Endometrial microvascular endothelial cells (primary cell): Measurements from ENCODE around the gene JAML. TPM values are rescaled to one million over a fixed set of nuclear protein-coding genes. Genes with fewer than 3 reads are reported as not detected.

Source experiments
- in situ Hi-C: cut with HindIII; loops from 2 replicates; pipeline ENCODE4 v1.10.0; 2017; ENCODE audit warnings: low sequenced_read_pairs, low pct_unique_long_range_greater_than_20kb; ENCODE audit errors: inconsistent ontology term
- total RNA-seq: library from RNA; depleted of rRNA; stranded (reverse); fragments of >200 nt; gene quantifications from one replicate; pipeline ENCODE4 v1.2.3, GENCODE V29; 2015; ENCODE audit errors: inconsistent ontology term

The JAML gene
- total RNA-seq, 1 donor from 2014 or later: not detected

DNA sequence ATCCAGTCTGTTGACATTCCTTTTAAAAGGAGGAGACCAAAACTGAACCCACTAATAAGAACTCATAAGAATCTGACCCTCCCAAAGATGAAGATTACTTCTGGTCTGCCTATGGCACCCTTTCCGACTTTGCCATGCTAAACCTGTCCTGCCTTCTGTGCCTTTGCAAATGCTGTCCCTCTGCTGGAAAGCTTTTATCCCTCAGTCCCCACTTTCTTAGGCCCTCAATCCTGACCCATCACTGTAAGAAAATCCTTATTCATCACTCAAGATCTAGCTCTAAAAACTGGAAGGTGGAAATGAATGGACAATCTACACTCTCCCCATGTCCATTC lies 16.9 kb upstream of the JAML start:
- in situ Hi-C loops: no loop called here

DNA sequence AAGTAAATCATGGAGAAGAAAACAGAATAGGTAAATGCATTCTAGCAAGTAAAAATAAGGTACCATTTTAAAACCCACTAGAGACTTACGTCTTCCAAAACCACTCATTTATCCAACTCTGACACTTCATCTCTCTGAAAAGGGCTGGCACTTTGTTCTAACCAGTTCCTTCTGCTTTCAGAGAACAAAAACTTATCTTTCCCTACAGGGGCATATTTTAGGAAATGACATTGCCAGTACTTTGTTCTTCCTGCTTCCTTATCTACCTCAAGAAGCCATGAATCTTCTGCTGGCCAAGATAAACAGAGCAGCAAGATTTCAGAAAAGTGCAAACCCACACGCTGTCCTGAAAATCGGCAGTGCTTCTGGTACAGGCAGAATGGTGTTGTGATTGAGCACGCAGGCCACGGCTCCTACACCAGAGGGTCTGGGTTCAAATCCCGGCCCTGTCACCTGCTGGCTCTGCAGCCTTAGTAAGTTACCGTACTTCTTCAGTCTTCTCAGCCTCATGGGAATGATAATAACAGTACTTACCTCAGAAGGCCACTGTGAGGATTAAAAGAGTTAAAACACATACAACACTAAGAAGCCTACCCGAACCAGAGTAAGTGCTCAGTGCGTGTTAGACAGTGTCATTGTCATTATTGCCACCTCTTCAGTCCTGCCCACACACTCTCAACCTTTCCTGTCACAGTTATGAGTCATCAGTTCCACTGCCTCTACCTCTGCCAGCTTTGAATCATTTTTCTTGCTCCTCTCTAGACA lies 16.4 kb upstream of the JAML start:
- in situ Hi-C loops: no loop called here

DNA sequence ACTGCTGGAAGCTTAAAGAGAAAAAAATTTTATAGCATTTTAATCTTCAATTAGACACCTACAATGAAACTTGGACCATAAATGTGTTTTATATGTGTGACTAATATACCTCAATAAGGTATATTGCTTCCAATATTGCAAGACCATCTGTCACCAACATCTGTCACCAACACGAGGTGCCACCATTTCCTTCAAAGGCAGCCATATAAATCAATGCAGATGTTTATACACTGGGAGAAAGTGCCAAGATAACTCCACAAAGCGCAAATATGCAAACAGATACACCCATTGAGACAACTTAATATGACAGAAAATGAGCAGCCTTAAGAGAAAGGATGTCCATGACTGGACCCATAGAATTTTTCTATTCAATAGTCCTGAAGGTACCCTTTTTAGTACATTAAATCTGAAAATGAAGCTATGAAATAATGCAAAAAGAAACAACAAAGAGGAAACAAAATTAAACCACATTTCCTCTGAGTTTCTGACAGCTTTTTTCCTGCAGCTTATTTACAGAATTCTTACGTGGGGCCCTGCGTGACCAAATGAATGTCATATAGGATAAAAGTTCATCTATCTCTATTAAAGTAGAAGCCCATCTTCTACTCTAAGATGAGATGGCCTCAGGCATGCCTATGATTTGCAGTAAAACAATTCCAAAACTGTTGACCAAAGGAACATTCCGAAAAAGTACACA lies 14.8 kb upstream of the JAML start:
- in situ Hi-C loops: no loop called here

DNA sequence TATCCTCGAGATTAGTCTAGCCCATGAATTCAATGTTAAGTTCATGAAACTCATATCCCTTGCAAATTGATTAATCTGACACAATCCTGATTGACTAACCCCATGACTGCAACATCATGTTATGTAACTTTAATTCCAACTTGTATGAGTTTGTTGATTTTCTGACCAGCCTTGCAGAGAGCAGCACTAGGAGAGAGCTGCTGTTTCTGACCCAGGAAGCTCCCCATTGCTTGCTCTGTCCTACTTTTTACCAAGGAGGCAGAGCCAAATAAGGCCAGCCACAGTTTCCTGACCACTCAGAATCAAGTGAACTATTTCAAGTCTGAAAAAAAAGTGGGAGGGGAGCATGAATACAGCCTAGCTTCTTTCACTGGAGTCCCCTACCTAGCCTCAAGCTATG lies 14.1 kb upstream of the JAML start:
- in situ Hi-C loops: no loop called here

DNA sequence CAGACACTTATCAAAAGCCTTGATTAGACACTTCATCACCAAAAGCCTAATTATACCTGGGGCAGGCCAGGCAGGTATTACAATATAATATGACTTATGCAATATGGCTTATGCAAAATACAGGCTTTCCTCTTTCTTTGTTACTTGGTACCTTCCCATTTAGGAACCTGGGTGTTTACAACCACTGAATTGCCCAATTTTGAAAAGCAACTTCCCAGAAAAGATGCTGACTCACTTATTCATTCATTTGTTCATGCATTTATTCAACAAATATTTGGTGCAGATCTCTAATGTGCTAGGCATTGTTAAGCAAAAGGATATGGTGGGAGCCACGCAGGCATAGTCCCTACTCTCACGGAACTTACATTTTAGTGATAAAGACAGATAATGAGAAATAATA lies 13.6 kb upstream of the JAML start:
- in situ Hi-C loops: no loop called here

DNA sequence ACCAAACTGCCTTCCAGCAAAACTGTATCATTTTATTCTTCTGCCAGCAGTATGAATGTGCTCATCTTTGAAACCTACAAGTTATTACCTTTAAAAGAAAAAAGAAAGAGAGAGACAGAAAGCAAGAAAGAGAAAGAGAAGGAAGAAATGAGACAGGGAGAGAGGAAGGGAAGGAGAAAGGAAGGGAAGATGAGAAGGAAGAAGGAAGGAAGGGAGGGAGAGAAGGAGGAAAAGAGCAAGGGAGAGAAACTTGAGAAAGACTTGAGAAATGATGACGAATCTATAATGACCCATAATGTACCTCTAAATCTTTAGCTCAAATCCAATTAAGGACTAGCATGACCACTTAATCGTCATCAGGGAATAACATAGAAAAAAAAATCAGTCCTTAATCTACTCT lies 11.4 kb upstream of the JAML start:
- in situ Hi-C loops: no loop called here

DNA sequence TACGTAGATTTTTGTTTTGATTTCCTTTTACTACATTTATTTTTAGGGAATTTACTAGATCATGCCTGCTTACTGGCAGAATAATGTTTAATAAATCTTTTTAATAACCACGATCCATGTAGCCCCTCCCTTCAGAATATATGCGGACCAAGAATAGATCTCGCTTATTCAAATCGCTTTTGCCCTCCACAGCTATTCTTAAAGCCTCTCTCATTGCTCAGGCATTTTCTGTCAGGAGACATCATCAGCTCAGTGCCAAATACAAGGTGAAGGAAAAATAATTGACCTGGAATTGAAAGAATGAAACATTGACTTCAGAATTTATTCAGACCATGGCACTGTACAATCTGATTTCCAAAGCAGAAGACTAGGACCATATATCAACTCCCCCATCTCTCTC lies 10.0 kb upstream of the JAML start:
- in situ Hi-C loops: no loop called here

DNA sequence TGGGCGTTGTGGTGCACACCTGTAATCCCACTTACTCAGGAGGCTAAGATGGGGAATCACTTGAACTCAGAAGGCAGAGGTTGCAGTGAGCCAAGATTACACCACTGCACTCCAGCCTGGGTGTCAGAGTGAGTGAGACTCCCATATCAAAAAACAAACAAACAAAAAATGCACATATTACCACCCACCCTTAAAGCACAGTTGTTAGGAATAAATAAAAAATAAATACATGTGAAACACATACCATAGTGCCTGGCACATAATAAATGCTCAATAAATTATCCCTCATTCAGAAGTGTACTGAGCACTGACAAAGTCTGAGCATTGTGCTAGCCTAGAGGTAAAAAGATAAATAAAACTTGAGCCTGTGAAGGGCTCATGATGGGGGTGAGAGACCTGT lies 9.0 kb upstream of the JAML start:
- in situ Hi-C loops: no loop called here

DNA sequence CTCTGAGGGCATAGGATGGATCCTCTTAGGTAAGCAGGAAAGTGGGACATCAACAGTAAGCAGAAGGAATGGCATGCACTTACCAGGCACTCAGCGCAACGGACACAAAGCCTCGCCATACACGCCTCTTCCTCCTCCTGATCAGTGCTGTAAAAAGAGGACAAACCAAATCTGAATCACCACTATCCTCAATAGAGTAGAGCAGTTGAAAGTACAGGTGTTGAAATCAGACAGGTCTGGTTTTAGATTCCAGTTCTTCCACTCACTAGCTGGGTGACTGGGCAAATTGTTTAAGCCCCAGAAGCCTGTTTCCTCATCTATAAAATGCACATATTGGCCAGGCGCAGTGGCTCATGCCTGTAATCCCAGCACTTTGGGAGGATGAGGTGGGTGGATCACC lies 8.6 kb upstream of the JAML start:
- in situ Hi-C loops: no loop called here

DNA sequence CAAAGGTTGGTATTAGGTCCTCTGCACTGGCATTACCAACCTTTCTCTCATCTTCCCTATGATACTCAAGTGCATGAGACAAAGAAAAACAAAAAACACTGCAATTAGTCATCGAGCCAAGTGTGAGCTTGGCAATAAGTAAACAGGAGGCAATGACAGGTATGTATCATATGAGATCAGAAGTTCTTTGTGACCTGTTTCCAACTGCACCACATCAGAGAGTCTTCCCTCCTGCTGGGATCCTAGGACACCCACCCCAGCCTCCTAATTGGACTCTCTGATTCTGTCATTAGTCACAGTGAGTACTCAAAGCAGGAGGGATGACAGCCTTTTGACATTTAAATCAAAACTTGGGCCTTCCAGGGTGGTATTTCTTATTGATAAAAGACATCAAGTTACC lies 7.8 kb upstream of the JAML start:
- in situ Hi-C loops: no loop called here

DNA sequence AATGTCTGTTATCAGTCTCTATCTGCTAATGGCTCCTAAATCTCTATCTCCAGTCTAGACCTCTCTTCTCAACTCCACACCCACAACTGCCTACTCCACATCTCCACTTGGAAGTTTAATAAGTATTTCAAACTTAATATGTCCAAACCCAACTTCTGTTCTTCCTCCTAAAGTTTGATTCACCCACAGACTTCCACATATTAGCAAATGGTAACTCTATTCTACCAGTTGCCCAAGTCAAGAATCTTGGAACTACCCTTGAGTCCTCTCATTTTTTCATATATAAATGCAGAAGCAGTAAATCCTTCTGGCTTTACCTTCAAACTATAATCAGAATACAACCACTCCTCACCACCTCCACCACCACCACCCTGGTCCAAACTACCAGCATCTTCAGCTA lies 6.7 kb upstream of the JAML start:
- in situ Hi-C loops: no loop called here

DNA sequence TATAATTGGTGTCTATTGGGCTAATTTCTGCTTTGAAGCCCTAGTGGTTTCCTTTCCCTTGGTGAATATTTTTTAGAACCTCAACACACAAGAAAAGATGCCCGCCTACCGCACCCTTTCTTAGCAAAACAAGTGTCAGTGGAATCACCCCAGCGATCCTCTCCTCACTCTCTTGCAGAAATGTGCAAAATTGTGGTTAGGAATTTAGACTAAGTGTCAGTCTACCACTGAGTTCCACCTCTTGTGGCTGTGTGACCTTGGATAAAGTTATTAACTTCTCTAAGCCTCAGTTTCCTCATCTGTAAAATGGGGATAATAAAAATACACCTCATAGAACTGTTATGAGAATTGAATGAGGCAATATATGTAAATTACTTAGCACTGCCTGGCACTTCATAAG lies 5.3 kb upstream of the JAML start:
- in situ Hi-C loops: no loop called here

DNA sequence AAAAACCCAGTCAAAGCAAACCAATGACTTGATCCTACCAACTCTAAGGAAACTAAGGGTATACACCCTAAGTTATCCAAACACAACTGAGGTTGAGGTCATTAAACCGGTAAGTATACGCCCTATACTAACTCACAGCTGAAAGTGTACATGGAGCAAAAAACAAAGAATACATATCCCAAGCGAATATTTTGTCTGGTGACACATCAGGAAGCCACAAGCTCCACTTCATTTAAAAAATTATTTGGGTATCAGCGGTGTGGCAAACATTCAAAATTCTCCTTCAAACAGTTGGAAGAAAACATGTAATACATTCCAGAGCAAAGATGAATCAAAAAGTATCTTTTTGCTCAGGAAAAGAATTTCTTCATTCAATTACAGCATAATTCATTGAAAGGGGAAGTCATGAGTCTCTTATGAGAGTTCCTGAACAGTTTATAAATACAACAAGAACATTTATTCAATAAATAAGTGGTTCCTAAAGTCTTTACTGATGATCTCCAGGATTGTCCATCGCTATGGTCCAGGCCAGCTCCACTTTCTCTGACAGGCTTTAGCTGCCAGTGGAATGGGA lies 4.5 kb upstream of the JAML start:
- in situ Hi-C loops: no loop called here

DNA sequence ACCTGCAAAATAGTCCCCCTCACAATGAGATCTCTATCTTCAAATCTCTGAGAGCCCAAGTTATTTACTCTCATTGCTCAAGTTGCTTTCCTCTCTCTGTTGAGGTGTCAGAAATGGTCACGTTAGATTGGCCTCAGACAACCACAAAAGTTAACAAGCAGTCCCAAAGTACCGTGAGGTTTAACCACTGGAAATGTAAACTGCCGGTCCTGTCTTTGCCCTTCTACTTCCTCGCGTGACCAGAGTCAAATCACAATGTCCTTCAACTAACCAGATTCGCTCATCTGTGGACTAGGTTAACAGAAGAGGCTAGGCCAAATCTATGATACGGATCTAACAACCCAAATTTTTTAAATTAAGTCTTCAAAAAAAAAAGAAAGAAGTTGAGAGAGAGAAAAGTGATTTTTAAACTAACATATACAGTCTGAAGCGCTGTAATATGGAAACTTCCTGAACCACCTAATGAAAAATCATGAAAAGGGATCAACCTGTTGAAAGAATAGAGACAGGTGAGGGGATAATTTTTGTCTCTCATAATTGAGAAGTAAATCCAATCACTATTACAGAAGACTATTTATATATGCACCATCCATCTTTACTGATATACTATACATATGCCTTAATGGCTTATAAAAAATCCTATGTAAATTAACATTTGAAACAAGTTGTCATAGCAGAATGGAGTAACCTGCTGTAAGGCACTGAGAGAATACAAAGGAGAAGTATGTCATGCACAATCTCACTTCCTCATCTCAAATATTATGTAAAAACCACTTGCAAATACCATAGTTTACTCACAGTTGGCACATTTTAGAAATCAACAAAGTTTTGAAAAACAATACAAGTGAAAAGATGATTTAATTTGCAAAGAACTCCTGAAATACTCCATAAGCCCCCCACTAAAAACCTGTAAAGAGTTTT lies 3.3 kb upstream of the JAML start:
- in situ Hi-C loops: no loop called here

DNA sequence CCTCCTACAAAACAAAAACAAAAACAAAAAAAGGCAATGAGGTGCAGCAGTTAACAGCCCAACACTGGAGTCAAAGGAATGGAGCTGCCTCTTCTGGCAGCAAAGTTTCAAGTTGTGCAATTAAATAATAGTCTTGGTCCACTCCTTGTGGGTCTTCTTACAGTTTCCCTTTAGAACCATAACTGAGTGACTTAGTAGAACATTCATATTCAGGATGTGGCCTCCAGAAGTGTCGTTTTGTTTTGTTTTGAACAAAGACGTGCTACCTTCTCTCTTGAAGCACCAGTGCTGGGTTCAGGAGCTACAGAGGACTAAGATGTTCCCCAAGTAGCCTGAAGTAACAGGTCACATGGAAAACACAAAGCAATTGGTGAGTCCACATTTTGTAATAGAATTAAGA lies 2.0 kb upstream of the JAML start:
- in situ Hi-C loops: no loop called here

DNA sequence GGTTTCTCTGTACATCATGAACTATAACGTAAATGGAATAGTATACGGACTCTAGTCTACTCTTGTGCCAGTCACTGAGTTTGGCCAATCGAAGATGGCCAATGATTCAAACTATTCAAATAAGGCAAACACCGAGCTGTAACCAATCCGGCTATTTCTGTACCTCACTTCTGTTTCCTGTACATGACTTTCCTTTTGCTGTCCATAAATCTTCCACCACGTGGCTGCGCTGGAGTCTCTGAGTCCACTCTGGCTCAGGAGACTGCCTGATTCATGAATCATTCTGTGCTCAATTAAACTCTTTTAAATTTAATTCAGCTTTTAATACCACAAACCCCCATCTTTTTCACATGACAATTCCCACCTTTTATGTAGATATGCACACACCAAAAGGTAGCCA lies 1.5 kb upstream of the JAML start:
- in situ Hi-C loops: no loop called here

DNA sequence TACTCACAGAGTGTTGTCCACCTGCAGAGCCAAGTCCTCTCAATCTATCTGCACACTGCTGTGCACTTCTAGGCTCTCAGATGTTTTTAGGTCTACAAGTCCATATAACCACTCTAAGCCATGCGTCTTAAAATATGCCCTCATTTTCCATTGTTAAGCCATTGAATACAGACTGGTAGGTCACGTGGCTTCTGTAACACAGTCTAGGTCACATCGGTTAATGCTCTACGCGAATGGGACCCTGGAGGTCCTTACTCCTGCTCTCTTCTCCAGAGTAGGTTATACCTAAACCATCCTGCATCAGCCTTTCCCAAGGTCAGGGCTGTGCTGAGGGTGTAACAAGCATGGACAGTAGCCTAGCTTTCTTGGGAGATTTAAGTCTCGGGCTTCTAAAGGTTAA lies 819 bp downstream of the JAML start:
- in situ Hi-C loops: no loop called here

DNA sequence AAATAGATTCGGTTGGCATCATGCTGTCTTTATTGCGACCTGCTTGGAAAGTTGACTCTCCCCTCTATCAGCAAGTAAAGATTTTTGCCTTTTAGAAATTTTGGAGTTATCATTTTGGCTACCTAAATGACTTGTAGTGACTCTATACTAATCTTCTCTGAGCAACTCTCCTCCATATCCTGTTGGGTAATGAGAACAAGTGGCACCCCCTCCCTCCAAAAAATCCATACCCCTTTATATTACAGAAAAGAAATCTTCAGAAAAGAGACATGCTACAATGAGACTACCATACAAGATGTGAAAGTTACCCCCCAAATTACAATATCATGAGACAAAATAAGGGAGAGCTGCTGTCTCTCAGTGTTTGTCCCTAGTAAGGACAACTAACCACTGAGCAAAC lies 1.2 kb downstream of the JAML start:
- in situ Hi-C loops: no loop called here

DNA sequence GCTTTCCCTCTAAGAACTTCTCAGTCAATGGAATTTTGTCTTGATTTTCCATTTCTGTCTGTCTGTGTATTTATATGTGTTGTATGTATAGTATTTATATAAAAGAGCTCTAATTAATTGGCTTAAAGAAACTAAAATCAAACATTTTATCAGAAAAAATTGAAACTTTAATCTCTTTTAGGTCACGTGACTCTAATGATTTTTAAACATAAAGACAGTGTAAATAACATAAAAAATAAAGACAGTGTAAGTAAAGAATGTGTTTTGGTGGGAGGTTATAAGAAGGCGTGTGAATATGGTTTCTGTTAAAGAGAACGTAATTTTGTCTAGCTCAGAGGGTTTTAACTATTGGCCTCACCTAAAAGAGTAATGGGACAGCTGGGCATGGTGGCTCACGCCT lies 2.4 kb downstream of the JAML start:
- in situ Hi-C loops: no loop called here

DNA sequence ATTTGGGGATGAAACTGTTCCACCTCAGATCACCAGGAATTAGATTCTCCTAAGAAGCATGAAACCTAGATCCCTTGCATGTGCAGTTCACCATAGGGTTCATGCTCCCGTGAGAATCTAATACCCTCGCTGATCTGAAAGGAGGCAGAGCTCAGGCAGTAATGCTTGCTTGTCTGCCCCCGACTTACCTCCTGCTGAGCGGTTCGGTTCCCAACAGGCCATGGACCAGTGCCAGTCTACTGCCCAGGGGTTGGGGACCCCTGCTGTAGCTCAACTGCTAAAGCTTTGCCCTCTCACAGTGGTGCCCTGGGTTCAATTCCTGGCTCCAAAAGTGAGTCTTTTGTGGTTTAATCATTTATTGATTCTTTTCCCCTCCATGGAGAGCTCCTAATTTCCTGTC lies 3.4 kb downstream of the JAML start:
- in situ Hi-C loops: no loop called here
